Cardiac ventricle fibroblast (primary cell): ENCODE measurements around the gene EPGN. TPM values are rescaled to one million over a fixed set of nuclear protein-coding genes. Genes with fewer than 3 reads are reported as not detected.

Source experiments
- total RNA-seq: library from RNA; depleted of rRNA; stranded (reverse); fragments of >200 nt; gene quantifications from 2 replicates; pipeline ENCODE4 v1.2.3, GENCODE V29; 2015

EPGN gene, protein sequence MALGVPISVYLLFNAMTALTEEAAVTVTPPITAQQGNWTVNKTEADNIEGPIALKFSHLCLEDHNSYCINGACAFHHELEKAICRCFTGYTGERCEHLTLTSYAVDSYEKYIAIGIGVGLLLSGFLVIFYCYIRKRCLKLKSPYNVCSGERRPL
- total RNA-seq: not detected in 2 replicates

GRCh38 chr4:74308215-74308614, at the start of gene EPGN:
Gene EPGN (plus strand): TSS chr4:74308470. CDS start chr4:74308534, 64 bp downstream.

DNA sequence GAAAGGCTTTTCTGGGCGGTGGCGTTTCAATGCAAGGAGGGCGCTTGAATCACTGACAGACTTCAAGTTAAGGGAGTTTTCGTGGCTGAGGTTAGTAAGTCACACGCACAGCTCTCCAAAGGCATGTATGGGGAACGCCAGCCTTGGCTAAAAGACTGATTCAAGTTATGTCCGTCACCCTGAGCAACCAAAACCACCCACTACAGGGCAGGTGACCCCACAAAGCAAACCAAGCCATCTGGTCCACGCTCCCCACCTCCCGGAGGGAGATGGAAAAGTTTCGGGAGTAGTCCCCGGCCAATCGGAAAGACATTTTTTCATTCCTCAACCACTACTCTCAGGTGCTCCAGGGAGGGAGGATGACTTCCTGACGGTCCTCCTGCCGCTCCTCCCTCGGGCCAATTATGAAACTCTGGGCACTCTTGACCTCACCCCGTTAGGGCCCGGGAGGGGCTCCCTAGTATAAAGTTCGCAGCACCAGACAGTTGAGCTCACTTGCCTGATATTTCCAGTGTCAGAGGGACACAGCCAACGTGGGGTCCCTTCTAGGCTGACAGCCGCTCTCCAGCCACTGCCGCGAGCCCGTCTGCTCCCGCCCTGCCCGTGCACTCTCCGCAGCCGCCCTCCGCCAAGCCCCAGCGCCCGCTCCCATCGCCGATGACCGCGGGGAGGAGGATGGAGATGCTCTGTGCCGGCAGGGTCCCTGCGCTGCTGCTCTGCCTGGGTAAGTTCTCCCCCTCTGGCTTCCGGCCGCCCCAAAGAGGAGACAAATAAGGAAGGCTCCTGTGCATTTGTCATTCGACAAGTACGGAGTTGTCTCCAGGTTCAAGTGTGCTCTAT, 56.6 kb downstream of the EPGN start, which contains the start of gene EREG:
EREG (plus strand) TSS at position 494 of the 840 bp plus-strand sequence; CDS start at position 658, 164 bp downstream.

Other genes with a start within 250 kb of the EPGN start
- 24.0 and 24.7 TPM in 2 replicates for gene CXCL2, start 209.3 kb upstream of the EPGN start, total RNA-seq
- 2.4 and 5.7 TPM in 2 replicates for gene MTHFD2L, start 150.4 kb upstream of the EPGN start, total RNA-seq
- gene EREG, start 56.7 kb downstream of the EPGN start, total RNA-seq: 0.25 and 0.54 TPM in 2 replicates
- 9.2 and 13.9 TPM in 2 replicates for gene AREG, start 136.7 kb downstream of the EPGN start, total RNA-seq